ENCODE results near the gene TSHZ2.

DNA sequence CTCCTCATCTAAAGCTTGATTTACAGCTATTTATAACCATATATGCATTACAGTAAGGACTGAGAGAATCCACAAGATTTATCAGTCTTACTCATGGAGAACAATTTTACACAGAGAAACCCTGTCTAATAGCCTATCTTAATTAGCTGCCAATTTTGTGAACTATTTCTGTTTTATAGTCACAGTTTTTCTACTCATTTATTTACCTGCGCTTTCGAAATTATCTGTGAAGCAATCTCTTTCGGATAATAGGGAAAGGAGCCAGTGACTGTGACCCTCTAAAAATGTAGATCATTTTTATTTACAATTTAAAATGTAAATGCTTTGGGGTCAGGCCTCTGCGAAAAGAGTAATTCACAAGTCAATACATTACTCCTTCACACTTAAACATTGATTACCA is 98.1 kb downstream of the TSHZ2 start:
- TF ChIP-seq, protein P1, sequence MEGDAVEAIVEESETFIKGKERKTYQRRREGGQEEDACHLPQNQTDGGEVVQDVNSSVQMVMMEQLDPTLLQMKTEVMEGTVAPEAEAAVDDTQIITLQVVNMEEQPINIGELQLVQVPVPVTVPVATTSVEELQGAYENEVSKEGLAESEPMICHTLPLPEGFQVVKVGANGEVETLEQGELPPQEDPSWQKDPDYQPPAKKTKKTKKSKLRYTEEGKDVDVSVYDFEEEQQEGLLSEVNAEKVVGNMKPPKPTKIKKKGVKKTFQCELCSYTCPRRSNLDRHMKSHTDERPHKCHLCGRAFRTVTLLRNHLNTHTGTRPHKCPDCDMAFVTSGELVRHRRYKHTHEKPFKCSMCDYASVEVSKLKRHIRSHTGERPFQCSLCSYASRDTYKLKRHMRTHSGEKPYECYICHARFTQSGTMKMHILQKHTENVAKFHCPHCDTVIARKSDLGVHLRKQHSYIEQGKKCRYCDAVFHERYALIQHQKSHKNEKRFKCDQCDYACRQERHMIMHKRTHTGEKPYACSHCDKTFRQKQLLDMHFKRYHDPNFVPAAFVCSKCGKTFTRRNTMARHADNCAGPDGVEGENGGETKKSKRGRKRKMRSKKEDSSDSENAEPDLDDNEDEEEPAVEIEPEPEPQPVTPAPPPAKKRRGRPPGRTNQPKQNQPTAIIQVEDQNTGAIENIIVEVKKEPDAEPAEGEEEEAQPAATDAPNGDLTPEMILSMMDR (IDR thresholded peaks at IDR 0.05): no peak
- no peak for TF ChIP-seq POLR2A (IDR thresholded peaks at IDR 0.05)

Data from heart left ventricle (tissue), 13 donors.